HL-60 (cell line): Measurements from ENCODE around the gene ZBTB8B.

ENCODE experiments used
- CTCF ChIP-seq: IDR thresholded peaks from one replicate; pipeline ENCODE4 v1.5.1; 2011; ENCODE audit warnings: low read length, control low read depth, inconsistent platforms; ENCODE audit not compliant: insufficient read depth
- POLR2AphosphoS5 ChIP-seq: IDR thresholded peaks from 2 replicates; pipeline ENCODE4 v1.6.1; 2012; ENCODE audit warnings: low read depth

GRCh38 chr1:32431736-32432400, 33.0 kb upstream of the ZBTB8B start:
- TF ChIP-seq POLR2AphosphoS5 (no peak), CTCF (no peak)
